GM12878 (cell line): ENCODE data around the gene DNAH5.

Source experiments
- BRCA1 ChIP-seq: IDR thresholded peaks from 2 replicates; pipeline ENCODE4 v1.6.1; 2011; ENCODE audit warnings: low read depth, low read length, improper control_type of control experiment
- DPF2 ChIP-seq: fragments of 450-650 bp; IDR thresholded peaks from 2 replicates; pipeline ENCODE4 v1.6.1; 2017; ENCODE audit warnings: mild to moderate bottlenecking
- EZH2 ChIP-seq: IDR thresholded peaks from 2 replicates; pipeline ENCODE4 v1.6.1; 2012; ENCODE audit warnings: low read depth, mild to moderate bottlenecking, control low read depth, inconsistent platforms, low read length, borderline replicate concordance; ENCODE audit not compliant: control insufficient read depth
- GABPA ChIP-seq: IDR thresholded peaks from 2 replicates; pipeline ENCODE4 v1.6.1; 2014; ENCODE audit warnings: antibody characterized with exemption, low read depth, mild to moderate bottlenecking, inconsistent platforms
- JUND ChIP-seq: IDR thresholded peaks from 2 replicates; pipeline ENCODE4 v1.6.1; 2012; ENCODE audit warnings: low read depth, mild to moderate bottlenecking, low read length, improper control_type of control experiment, moderate library complexity
- POLR2AphosphoS5 ChIP-seq: IDR thresholded peaks from 2 replicates; pipeline ENCODE4 v1.6.1; 2011; ENCODE audit warnings: mild to moderate bottlenecking, low read length, inconsistent platforms
- TF ChIP-seq, protein P1 (sequence below): fragments of 450-650 bp; IDR thresholded peaks from 2 replicates; pipeline ENCODE4 v1.6.1; 2014; ENCODE audit warnings: mild to moderate bottlenecking

DNA sequence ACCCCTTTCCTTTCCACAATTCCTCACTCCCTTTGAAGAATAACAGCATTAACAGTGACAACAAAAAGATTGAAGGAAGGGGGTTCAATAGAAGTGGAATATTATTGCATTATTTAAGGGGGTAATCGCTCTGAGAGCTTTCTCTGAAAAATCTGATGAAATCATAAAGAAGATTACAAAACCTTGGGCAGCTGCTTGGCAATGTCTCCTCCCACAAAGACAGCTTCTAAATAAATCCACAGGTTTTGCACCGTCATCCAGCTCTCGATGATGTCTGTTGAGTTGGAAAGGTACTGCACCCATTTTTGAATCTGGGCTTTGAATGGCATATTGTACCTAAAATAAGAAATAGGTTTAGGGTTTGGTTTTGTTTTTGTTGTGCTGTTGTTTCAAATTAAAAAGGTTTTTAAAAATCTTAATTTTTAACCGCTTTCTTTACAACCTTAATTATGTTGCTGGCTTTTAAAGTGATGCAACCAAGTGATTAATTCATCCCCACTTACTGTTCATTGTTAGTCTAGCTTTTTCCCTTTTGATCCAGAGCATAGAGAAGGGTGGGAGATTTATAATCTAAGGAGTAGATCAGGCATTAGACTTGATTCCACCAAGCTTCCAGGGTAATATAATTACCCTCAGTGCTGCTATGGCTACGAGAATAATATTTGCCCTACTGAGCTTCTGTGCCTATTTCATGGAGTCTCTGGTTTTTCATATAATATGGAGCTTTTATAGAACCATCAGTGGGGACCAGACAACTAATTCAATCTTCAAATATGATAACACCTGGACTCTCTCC is 85.0 kb downstream of the DNAH5 start:
- TF ChIP-seq, protein P1, sequence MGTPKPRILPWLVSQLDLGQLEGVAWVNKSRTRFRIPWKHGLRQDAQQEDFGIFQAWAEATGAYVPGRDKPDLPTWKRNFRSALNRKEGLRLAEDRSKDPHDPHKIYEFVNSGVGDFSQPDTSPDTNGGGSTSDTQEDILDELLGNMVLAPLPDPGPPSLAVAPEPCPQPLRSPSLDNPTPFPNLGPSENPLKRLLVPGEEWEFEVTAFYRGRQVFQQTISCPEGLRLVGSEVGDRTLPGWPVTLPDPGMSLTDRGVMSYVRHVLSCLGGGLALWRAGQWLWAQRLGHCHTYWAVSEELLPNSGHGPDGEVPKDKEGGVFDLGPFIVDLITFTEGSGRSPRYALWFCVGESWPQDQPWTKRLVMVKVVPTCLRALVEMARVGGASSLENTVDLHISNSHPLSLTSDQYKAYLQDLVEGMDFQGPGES = no peak
- TF ChIP-seq JUND = no peak
- no peak for TF ChIP-seq POLR2AphosphoS5
- no peak for TF ChIP-seq EZH2
- no peak for TF ChIP-seq DPF2
- no peak for TF ChIP-seq BRCA1
- no peak for TF ChIP-seq GABPA
